Keratinocyte (primary cell): ENCODE measurements around the gene SLX4IP. TPM values are rescaled to one million over a fixed set of nuclear protein-coding genes. Genes with fewer than 3 reads are reported as not detected.
A peak's percentile ranks its signal among the peaks of the same experiment; 100 is the strongest.

ENCODE experiments used
- DNase-seq: peaks from one replicate; pipeline ENCODE4 v3.0.0-alpha.2; 2011; ENCODE audit warnings: low read depth, missing footprints, low spot score
- FAIRE-seq: peaks from 2 replicates; lab custom pipeline; 2011; peaks lifted over from hg19 to GRCh38; lab: Jason Lieb, UNC
- H2AFZ ChIP-seq: 2 replicates; pipeline ENCODE4 v1.6.0; 2012; ENCODE audit warnings: low read length, control low read depth, inconsistent platforms; ENCODE audit not compliant: control insufficient read depth
- H3K27ac ChIP-seq: 2 replicates; pipeline ENCODE4 v1.5.1; 2011; ENCODE audit warnings: low read length; ENCODE audit not compliant: control insufficient read depth, insufficient read depth
- H3K27me3 ChIP-seq: 3 replicates; pipeline ENCODE4 v1.6.0; 2011; ENCODE audit warnings: low read length; ENCODE audit not compliant: control insufficient read depth, insufficient read depth; ENCODE audit errors: extremely low read depth
- H3K36me3 ChIP-seq, 2 experiments: 2 replicates in 1 of 2; 3 replicates in 1 of 2; pipeline ENCODE4 v1.5.1; 2011; ENCODE audit warnings: low read length in 2 of 2, mild to moderate bottlenecking in 1 of 2; ENCODE audit not compliant: control insufficient read depth in 2 of 2, insufficient read depth in 2 of 2; ENCODE audit errors: extremely low read depth in 1 of 2
- H3K4me1 ChIP-seq: 3 replicates; pipeline ENCODE4 v1.5.1; 2011; ENCODE audit warnings: low read length; ENCODE audit not compliant: control insufficient read depth, insufficient read depth; ENCODE audit errors: extremely low read depth
- H3K4me2 ChIP-seq: 3 replicates; pipeline ENCODE4 v1.6.0; 2011; ENCODE audit warnings: low read depth, low read length; ENCODE audit not compliant: control insufficient read depth, insufficient read depth; ENCODE audit errors: extremely low read depth
- H3K4me3 ChIP-seq, 3 experiments: fragments of 200-600 bp in 1 of 3; sonication (generic) in 1 of 3; 2 replicates in 2 of 3; 3 replicates in 1 of 3; pipeline ENCODE4 v1.5.1; 2011 to 2016; ENCODE audit warnings: low read length in 3 of 3, mild to moderate bottlenecking in 3 of 3, control low read depth in 2 of 3, inconsistent platforms in 1 of 3, low read depth in 1 of 3, mixed read lengths in 1 of 3, mixed run types in 1 of 3, moderate library complexity in 1 of 3; ENCODE audit not compliant: control insufficient read depth in 2 of 3, insufficient read depth in 2 of 3; ENCODE audit errors: extremely low read depth in 1 of 3
- H3K79me2 ChIP-seq: 2 replicates; pipeline ENCODE4 v1.6.0; 2012; ENCODE audit warnings: low read length; ENCODE audit not compliant: control insufficient read depth, insufficient read depth
- H3K9ac ChIP-seq: 3 replicates; pipeline ENCODE4 v1.6.0; 2011; ENCODE audit warnings: low read length; ENCODE audit not compliant: control insufficient read depth, insufficient read depth; ENCODE audit errors: extremely low read depth
- H3K9me1 ChIP-seq: 3 replicates; pipeline ENCODE4 v1.6.0; 2011; ENCODE audit warnings: low read length; ENCODE audit not compliant: control insufficient read depth, insufficient read depth; ENCODE audit errors: extremely low read depth
- H3K9me3 ChIP-seq: 2 replicates; pipeline ENCODE4 v1.5.1; 2012; ENCODE audit warnings: low read depth, low read length; ENCODE audit not compliant: control insufficient read depth
- H4K20me1 ChIP-seq: 3 replicates; pipeline ENCODE4 v1.6.0; 2011; ENCODE audit warnings: low read length; ENCODE audit not compliant: control insufficient read depth, insufficient read depth; ENCODE audit errors: extremely low read depth
- EZH2 ChIP-seq: IDR thresholded peaks from one replicate; pipeline ENCODE4 v1.6.1; 2012; ENCODE audit warnings: inconsistent platforms, mild to moderate bottlenecking, low read length, moderate library complexity
- dilution Hi-C: fragments of 300-500 bp; cut with MboI; formaldehyde crosslinking; loops from one replicate; pipeline ENCODE4 v1.7.0; 2020; ENCODE audit warnings: low sequenced_read_pairs; ENCODE audit not compliant: extremely low pct_ligation_motif_present
- polyA plus RNA-seq, 5 experiments: library from polyadenylated mRNA; depleted of rRNA in 3 of 5; stranded (reverse) in 3 of 5; stranded (forward) in 1 of 5; unstranded in 1 of 5; fragments of >200 nt; gene quantifications; 1 replicate in 1 of 5; 2 replicates in 3 of 5; 3 replicates in 1 of 5; pipeline versions ENCODE4 v1.2.1 to v1.2.3, GENCODE V29; 2011 to 2012; ENCODE audit warnings: missing spikeins in 2 of 5, low read depth in 1 of 5, low replicate concordance in 1 of 5
- TF ChIP-seq, protein P1 (sequence below), 3 experiments: IDR thresholded peaks in 1 of 3; conservative IDR thresholded peaks in 1 of 3; optimal IDR thresholded peaks in 1 of 3; 2 replicates in 2 of 3; 3 replicates in 1 of 3; pipeline versions ENCODE3 to v1.5.1; 2011; ENCODE audit warnings: low read length in 3 of 3, mild to moderate bottlenecking in 3 of 3, moderate library complexity in 2 of 3, control low read depth in 1 of 3, inconsistent platforms in 1 of 3; ENCODE audit not compliant: insufficient read depth in 2 of 3; ENCODE audit errors: extremely low read depth in 1 of 3

Gene SLX4IP
- polyA plus RNA-seq, 1 donor (not counting 4 experiments of a cell fraction or from before 2014, with no cell fraction given): 3.0 TPM

DNA sequence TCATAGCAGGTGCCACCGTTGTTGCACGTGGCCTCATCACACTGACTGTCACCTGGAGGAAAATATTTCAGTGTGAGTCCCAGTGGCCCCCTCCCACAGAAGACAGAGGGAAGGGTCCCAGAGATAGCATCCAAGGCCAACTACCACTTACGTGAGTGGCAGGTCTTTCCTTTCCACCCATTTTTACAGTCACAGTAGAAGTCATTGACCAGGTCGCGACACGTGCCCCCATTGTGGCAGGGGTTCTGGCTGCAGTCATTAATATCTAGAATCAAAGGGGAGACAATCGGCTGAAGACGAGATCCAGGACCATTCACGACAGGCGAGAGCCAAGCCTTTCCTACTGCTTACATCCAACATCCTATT, 210.1 kb downstream of the SLX4IP start:
- DNase-seq (no peak), FAIRE-seq (no peak)
- Histone ChIP-seq H3K36me3 (peaks cover 70 to 96% of the 10 kb centered on the region in 2 experiments), H3K4me3 (no peak overlapping the region), H2AFZ (no peak overlapping the region), H3K27ac (no peak overlapping the region), H3K79me2 (peaks cover 80% of the 10 kb centered on the region), H3K9ac (no peak overlapping the region), H3K27me3 (no peaks in the 10 kb centered on the region), H3K4me2 (no peak overlapping the region), H3K9me1 (no peaks in the 10 kb centered on the region), H3K9me3 (no peaks in the 10 kb centered on the region), H4K20me1 (peaks cover 24% of the 10 kb centered on the region), H3K4me1 (peaks cover 25% of the 10 kb centered on the region)
- TF ChIP-seq, protein P1, sequence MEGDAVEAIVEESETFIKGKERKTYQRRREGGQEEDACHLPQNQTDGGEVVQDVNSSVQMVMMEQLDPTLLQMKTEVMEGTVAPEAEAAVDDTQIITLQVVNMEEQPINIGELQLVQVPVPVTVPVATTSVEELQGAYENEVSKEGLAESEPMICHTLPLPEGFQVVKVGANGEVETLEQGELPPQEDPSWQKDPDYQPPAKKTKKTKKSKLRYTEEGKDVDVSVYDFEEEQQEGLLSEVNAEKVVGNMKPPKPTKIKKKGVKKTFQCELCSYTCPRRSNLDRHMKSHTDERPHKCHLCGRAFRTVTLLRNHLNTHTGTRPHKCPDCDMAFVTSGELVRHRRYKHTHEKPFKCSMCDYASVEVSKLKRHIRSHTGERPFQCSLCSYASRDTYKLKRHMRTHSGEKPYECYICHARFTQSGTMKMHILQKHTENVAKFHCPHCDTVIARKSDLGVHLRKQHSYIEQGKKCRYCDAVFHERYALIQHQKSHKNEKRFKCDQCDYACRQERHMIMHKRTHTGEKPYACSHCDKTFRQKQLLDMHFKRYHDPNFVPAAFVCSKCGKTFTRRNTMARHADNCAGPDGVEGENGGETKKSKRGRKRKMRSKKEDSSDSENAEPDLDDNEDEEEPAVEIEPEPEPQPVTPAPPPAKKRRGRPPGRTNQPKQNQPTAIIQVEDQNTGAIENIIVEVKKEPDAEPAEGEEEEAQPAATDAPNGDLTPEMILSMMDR (optimal IDR thresholded peaks at IDR 0.05 in 1 of 3, IDR thresholded peaks at IDR 0.05 in 1 of 3, conservative IDR thresholded peaks at IDR 0.05 in 1 of 3; ENCODE audit: extremely low read depth in 1 of 3, insufficient read depth in 2 of 3, low read length in 3 of 3): no peak
- dilution Hi-C loops: no loop called here

DNA sequence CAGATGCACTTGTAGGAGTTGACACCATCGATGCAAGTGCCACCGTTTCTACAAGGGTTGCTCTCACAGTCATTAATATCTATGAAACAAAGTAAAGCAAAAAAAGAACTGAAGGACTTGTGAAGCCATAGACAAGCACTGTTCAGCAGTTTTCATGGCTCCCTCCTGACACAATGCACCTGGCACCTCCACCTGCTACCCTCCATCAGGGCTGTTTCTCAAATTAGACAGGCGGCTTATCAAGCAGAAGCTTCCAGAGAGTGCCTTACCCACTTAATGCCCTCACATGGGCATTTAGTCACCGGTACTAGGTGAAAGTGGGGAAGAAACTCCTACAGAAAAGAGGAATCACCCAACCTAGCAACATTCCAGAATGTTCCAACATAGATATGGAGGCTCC, 210.9 kb downstream of the SLX4IP start:
- dilution Hi-C loops: no loop called here
- no peak for FAIRE-seq
- peaks cover 81% of the 10 kb centered on the region for H3K79me2 ChIP-seq
- H3K9me1 ChIP-seq: no peaks in the 10 kb centered on the region
- peaks cover 22% of the 10 kb centered on the region for H4K20me1 ChIP-seq
- TF ChIP-seq EZH2: no peak
- TF ChIP-seq, protein P1 (optimal IDR thresholded peaks at IDR 0.05 in 1 of 3, IDR thresholded peaks at IDR 0.05 in 1 of 3, conservative IDR thresholded peaks at IDR 0.05 in 1 of 3; ENCODE audit: extremely low read depth in 1 of 3, insufficient read depth in 2 of 3, low read length in 3 of 3): no peak
- no peak for DNase-seq
- H2AFZ ChIP-seq: no peak overlapping the region
- no peak overlapping the region for H3K9ac ChIP-seq
- H3K4me2 ChIP-seq: no peak overlapping the region
- H3K4me1 ChIP-seq: peaks cover 21% of the 10 kb centered on the region
- H3K27ac ChIP-seq: peak overlapping the region; percentile 45
- no peak overlapping the region for H3K4me3 ChIP-seq
- H3K27me3 ChIP-seq: no peaks in the 10 kb centered on the region
- peaks cover 68 to 97% of the 10 kb centered on the region in 2 experiments for H3K36me3 ChIP-seq
- no peaks in the 10 kb centered on the region for H3K9me3 ChIP-seq
